Mesothelial cell of epicardium (in vitro differentiated cells): ENCODE data around the gene UCP3. TPM values are rescaled to one million over a fixed set of nuclear protein-coding genes. Genes with fewer than 3 reads are reported as not detected.

Experiments
- DNase-seq, 2 experiments: peaks; one replicate each; pipeline ENCODE4 v3.0.0; 2021; ENCODE audit warnings: low spot score in 2 of 2; ENCODE audit not compliant: unreplicated experiment in 2 of 2
- H3K27ac Mint-ChIP-seq: 2 replicates; pipeline ENCODE4 v1.8.0; 2021; ENCODE audit warnings: mixed read lengths
- H3K27me3 Mint-ChIP-seq: 2 replicates; pipeline ENCODE4 v1.8.0; 2021; ENCODE audit warnings: low read depth, mixed read lengths
- H3K36me3 Mint-ChIP-seq: 2 replicates; pipeline ENCODE4 v1.8.0; 2021; ENCODE audit warnings: mixed read lengths
- H3K4me1 Mint-ChIP-seq: 2 replicates; pipeline ENCODE4 v1.8.0; 2021; ENCODE audit warnings: mixed read lengths
- H3K4me3 Mint-ChIP-seq: 2 replicates; pipeline ENCODE4 v1.8.0; 2021; ENCODE audit warnings: mild to moderate bottlenecking, moderate library complexity, mixed read lengths
- H3K9me3 Mint-ChIP-seq: 2 replicates; pipeline ENCODE4 v1.8.0; 2021; ENCODE audit warnings: mixed read lengths
- total RNA-seq: library from RNA; stranded (reverse); gene quantifications from 3 replicates; pipeline ENCODE4 v1.2.1, GENCODE V29; 2021
- TF ChIP-seq, protein P1 (sequence below): fragments of 200-600 bp; sonication (generic); IDR thresholded peaks from one replicate; pipeline ENCODE4 v1.5.0; 2021; ENCODE audit warnings: antibody characterized with exemption; ENCODE audit not compliant: unreplicated experiment

UCP3 gene
- total RNA-seq, 1 donor from 2014 or later, result 5.8 TPM

DNA sequence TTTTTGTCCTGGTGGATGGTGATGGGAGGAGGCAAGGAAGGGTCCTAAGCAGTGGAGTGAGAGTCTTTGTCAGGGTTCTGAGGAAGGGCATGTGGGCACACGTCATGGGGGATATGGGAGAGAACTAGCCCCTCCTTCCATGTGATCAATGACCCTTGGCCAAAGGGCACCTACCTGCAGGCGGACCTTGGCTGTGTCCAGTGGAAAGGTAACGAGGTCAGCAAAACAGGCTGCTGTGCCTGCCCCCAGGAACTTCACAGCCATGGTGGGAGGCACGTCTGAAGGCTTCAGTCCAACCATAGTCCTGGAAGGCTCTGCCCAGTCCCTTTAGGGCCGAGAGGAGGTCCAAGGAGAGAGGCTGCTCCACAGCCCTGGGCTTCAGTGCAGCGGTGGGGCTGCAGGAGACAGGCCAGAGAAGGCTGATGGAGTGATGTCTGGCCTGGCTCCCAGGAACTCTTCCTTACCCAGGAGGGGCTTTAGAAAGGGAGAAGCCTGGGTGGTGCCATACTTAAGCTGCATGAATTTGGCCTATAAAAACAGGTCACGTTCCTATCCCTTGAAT is 2.1 kb downstream of the UCP3 start:
- Mint-ChIP-seq H3K9me3 (no peaks in the 10 kb centered on the region), H3K36me3 (peaks cover 16% of the 10 kb centered on the region), H3K27ac (no peak overlapping the region), H3K4me1 (peaks cover 22% of the 10 kb centered on the region), H3K27me3 (no peaks in the 10 kb centered on the region), H3K4me3 (no peak overlapping the region)
- TF ChIP-seq, protein P1, sequence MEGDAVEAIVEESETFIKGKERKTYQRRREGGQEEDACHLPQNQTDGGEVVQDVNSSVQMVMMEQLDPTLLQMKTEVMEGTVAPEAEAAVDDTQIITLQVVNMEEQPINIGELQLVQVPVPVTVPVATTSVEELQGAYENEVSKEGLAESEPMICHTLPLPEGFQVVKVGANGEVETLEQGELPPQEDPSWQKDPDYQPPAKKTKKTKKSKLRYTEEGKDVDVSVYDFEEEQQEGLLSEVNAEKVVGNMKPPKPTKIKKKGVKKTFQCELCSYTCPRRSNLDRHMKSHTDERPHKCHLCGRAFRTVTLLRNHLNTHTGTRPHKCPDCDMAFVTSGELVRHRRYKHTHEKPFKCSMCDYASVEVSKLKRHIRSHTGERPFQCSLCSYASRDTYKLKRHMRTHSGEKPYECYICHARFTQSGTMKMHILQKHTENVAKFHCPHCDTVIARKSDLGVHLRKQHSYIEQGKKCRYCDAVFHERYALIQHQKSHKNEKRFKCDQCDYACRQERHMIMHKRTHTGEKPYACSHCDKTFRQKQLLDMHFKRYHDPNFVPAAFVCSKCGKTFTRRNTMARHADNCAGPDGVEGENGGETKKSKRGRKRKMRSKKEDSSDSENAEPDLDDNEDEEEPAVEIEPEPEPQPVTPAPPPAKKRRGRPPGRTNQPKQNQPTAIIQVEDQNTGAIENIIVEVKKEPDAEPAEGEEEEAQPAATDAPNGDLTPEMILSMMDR, result no peak
- DNase-seq, result no peak

GRCh38 chr11:74005721-74006517 is 3.0 kb downstream of the UCP3 start:
- Mint-ChIP-seq H3K4me3 (no peak overlapping the region), H3K9me3 (no peaks in the 10 kb centered on the region), H3K36me3 (peaks cover 13% of the 10 kb centered on the region), H3K27ac (no peak overlapping the region), H3K4me1 (peaks cover 14% of the 10 kb centered on the region), H3K27me3 (no peaks in the 10 kb centered on the region)
- TF ChIP-seq, protein P1, result no peak
- no peak for DNase-seq

DNA sequence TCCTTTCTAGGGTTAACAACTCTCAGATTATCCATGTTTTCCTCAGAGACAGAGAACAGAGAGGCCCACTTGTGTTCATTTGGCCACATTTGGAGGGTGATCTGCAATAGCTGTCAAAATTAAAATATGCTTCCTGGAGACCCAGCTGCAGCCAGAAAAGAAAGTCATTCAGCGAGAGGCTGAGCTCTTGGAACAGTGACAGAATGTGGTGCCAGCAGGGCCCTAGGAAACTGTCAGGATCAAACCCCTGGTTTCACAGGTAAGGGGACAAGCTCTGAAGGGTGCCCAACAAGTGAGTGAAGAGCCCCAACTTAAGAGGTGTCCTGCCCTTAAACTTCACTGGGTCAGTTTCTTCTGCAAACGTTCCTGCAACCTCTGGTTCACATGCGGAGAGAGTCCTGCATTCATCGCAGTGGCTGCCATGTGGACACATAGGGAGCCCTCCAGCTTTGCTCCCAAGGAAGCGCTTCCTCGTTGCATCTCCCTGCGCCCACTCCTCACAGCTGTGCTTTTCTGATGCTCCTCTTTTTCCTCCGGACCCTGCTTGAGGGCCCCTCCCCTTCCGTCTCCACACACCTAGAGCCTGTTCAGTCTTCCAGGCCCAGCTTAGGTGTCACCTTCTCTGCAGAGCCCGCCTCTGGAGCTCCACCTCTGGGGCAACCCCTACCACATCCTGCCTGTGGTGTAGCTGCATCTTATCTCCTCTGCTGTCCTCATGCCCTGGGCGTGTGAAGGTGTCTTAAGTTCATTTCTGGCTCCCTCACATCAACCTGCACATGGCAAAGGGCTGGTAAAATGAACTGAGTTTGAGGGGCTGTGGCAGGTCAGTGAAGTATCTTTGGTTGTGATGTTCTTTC is 3.9 kb downstream of the UCP3 start:
- DNase-seq, result no peak
- H3K27me3 Mint-ChIP-seq, result no peaks in the 10 kb centered on the region
- H3K36me3 Mint-ChIP-seq, result peaks cover 13% of the 10 kb centered on the region
- peaks cover 4% of the 10 kb centered on the region for H3K4me1 Mint-ChIP-seq
- no peak overlapping the region for H3K27ac Mint-ChIP-seq
- no peaks in the 10 kb centered on the region for H3K9me3 Mint-ChIP-seq
- no peak overlapping the region for H3K4me3 Mint-ChIP-seq
- TF ChIP-seq, protein P1, result no peak

GRCh38 chr11:74004046-74004695 is 4.7 kb downstream of the UCP3 start:
- DNase-seq, result no peak
- H3K36me3 Mint-ChIP-seq, result peaks cover 13% of the 10 kb centered on the region
- H3K4me3 Mint-ChIP-seq, result no peak overlapping the region

DNA sequence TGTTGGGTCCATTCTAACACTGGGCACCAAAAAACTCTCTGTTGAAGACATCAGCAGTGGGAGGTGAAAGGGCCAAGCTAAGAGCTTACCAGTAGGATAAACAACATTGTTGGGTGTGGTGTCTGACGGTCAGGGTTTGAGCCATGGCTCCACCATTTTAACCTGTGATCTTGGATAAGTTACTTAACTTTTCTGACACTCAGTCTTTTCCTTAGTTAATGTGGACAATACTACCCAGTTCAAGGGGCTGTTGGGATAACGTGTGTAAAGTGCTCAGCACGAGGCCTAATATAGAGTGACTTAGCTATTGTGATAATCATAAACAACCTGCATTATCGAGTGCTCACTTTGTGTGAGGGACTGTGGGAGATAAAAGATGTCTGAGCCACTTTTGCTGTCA is 6.1 kb downstream of the UCP3 start:
- no peak for DNase-seq
- no peaks in the 10 kb centered on the region for H3K9me3 Mint-ChIP-seq
- peaks cover 13% of the 10 kb centered on the region for H3K36me3 Mint-ChIP-seq
- H3K4me3 Mint-ChIP-seq, result no peak overlapping the region
- H3K27me3 Mint-ChIP-seq, result no peaks in the 10 kb centered on the region
- H3K27ac Mint-ChIP-seq, result no peak overlapping the region
- no peaks in the 10 kb centered on the region for H3K4me1 Mint-ChIP-seq
- TF ChIP-seq, protein P1, result no peak

More at GRCh38 chr11:74004046-74004695, 4.7 kb downstream of the UCP3 start:
- H3K27ac Mint-ChIP-seq, result no peak overlapping the region
- no peaks in the 10 kb centered on the region for H3K4me1 Mint-ChIP-seq
- H3K9me3 Mint-ChIP-seq, result no peaks in the 10 kb centered on the region
- TF ChIP-seq, protein P1, result no peak
- no peaks in the 10 kb centered on the region for H3K27me3 Mint-ChIP-seq
